ENCODE results near the gene GDF7. TPM values are rescaled to one million over a fixed set of nuclear protein-coding genes. Genes with fewer than 3 reads are reported as not detected.

GDF7 gene
- total RNA-seq, 1 experiment from 2014 or later = 0.04 TPM

- Histone ChIP-seq H4K91ac (ENCODE audit: insufficient read length, low read depth, low read length) (no peak overlapping the region), H3K79me2 (ENCODE audit: insufficient read depth, low read length) (no peaks in the 10 kb centered on the region)
- no peak overlapping the region for H3K4me3 Mint-ChIP-seq
Measured at GRCh38 chr2:20678780-20679179, 11.8 kb downstream of the GDF7 start.

More at GRCh38 chr2:20678780-20679179, 11.8 kb downstream of the GDF7 start:
- no peak overlapping the region for H4K5ac ChIP-seq (ENCODE audit: insufficient read length, low read depth, low read length)
- no peaks in the 10 kb centered on the region for H3K4me1 ChIP-seq (ENCODE audit: insufficient read depth, low read length)
- H3K9ac ChIP-seq (ENCODE audit: extremely low read depth, insufficient read length, low read length) = no peak overlapping the region
- H3K4ac ChIP-seq (ENCODE audit: low read depth, low read length) = no peak overlapping the region
- no peaks in the 10 kb centered on the region for H3K23me2 ChIP-seq (ENCODE audit: insufficient read length, low read depth, low read length, poor library complexity, severe bottlenecking)
- H2BK120ac ChIP-seq (ENCODE audit: low read depth, low read length, poor library complexity, severe bottlenecking) = no peak overlapping the region
- no peak overlapping the region for H2BK5ac ChIP-seq (ENCODE audit: insufficient read length, low read length)
- no peak overlapping the region for H2AFZ ChIP-seq (ENCODE audit: low read length)
- no peak overlapping the region for H4K8ac ChIP-seq (replicated peaks; ENCODE audit: insufficient read length, low read depth, low read length)
- H2BK20ac ChIP-seq (ENCODE audit: low read depth, low read length, poor library complexity, severe bottlenecking) = no peak overlapping the region
- no CpG with 5 or more reads among the region's 2 CpGs for WGBS (ENCODE audit: extremely low coverage, insufficient read length, low lambda C conversion rate)
- no peak overlapping the region for H3K23ac ChIP-seq (ENCODE audit: insufficient read length, low read depth, low read length)
- no peak overlapping the region for H3K27ac ChIP-seq (ENCODE audit: insufficient read length, low read depth, low read length)
- TF ChIP-seq, protein P1, sequence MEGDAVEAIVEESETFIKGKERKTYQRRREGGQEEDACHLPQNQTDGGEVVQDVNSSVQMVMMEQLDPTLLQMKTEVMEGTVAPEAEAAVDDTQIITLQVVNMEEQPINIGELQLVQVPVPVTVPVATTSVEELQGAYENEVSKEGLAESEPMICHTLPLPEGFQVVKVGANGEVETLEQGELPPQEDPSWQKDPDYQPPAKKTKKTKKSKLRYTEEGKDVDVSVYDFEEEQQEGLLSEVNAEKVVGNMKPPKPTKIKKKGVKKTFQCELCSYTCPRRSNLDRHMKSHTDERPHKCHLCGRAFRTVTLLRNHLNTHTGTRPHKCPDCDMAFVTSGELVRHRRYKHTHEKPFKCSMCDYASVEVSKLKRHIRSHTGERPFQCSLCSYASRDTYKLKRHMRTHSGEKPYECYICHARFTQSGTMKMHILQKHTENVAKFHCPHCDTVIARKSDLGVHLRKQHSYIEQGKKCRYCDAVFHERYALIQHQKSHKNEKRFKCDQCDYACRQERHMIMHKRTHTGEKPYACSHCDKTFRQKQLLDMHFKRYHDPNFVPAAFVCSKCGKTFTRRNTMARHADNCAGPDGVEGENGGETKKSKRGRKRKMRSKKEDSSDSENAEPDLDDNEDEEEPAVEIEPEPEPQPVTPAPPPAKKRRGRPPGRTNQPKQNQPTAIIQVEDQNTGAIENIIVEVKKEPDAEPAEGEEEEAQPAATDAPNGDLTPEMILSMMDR (conservative IDR thresholded peaks at IDR 0.05) = no peak
- DNase-seq = no peak
- H3K4me2 ChIP-seq (ENCODE audit: insufficient read depth, insufficient read length, low read length) = no peak overlapping the region
- no peak overlapping the region for H2BK12ac ChIP-seq (ENCODE audit: insufficient read length, low read depth, low read length)
- no peaks in the 10 kb centered on the region for H3K79me1 ChIP-seq (ENCODE audit: insufficient read depth, low read depth, low read length, poor library complexity, severe bottlenecking)
- no peak overlapping the region for H3K18ac ChIP-seq (ENCODE audit: insufficient read length, low read depth, low read length)
- no peak overlapping the region for H2BK15ac ChIP-seq (ENCODE audit: low read depth, low read length)
- H3K4me1 Mint-ChIP-seq = peaks cover 17 to 28% of the 10 kb centered on the region in 2 experiments
- no peak overlapping the region for H2AK5ac ChIP-seq (ENCODE audit: insufficient read length, low read length)
- H3K27me3 Mint-ChIP-seq (ENCODE audit: low read depth) = peaks cover 24% of the 10 kb centered on the region
- H3K27ac Mint-ChIP-seq = no peak overlapping the region
- H3T11ph ChIP-seq (ENCODE audit: low read length) = no peak overlapping the region
- no peaks in the 10 kb centered on the region for H3K9me3 Mint-ChIP-seq
- H3K56ac ChIP-seq (ENCODE audit: insufficient read length, low read depth, low read length) = no peak overlapping the region
- no peak overlapping the region for H3K14ac ChIP-seq (ENCODE audit: insufficient read depth, low read length)
- H3K9me3 ChIP-seq (ENCODE audit: control insufficient read depth, low read depth, low read length) = no peaks in the 10 kb centered on the region
- H3K36me3 Mint-ChIP-seq (ENCODE audit: insufficient read depth in 1 of 3, low read depth in 3 of 3) = no peaks in the 10 kb centered on the region; a peak in 1 of 7 replicates
- H3K27me3 ChIP-seq (ENCODE audit: insufficient read depth, low read length) = peaks cover 4% of the 10 kb centered on the region; the same call in 1 of the 2 replicates
- no peaks in the 10 kb centered on the region for H4K20me1 ChIP-seq (ENCODE audit: control insufficient read depth, insufficient read depth, insufficient read length)

All from H9 (cell line).